K562 (cell line): ENCODE measurements around the gene TTC39C.

ENCODE experiments used
- CBX8 ChIP-seq: fragments of 200-600 bp; sonication (generic); IDR thresholded peaks from 2 replicates; pipeline ENCODE4 v1.6.1; 2012; ENCODE audit warnings: borderline replicate concordance, mixed run types, low read depth, mild to moderate bottlenecking, moderate library complexity, mixed read lengths, low read length, control low read depth, inconsistent platforms; ENCODE audit not compliant: poor library complexity, severe bottlenecking; ENCODE audit errors: extremely low read depth
- CHD7 ChIP-seq: fragments of 200-600 bp; sonication (generic); IDR thresholded peaks from one replicate; pipeline ENCODE4 v1.6.1; 2012; ENCODE audit warnings: mild to moderate bottlenecking, low read depth, low read length, inconsistent platforms
- CTCF ChIP-seq, 3 experiments: IDR thresholded peaks in 2 of 3; conservative IDR thresholded peaks in 1 of 3; 2 replicates each; pipeline ENCODE4 v1.5.1; 2011 to 2012; ENCODE audit warnings: low read length in 3 of 3, mild to moderate bottlenecking in 3 of 3, control low read depth in 2 of 3, improper control_type of control experiment in 1 of 3, inconsistent platforms in 1 of 3, low read depth in 1 of 3, mixed read lengths in 1 of 3, moderate library complexity in 1 of 3; ENCODE audit not compliant: insufficient read depth in 2 of 3
- POLR2G ChIP-seq: fragments of 200-400 bp; formaldehyde crosslinking; IDR thresholded peaks from 2 replicates; pipeline ENCODE4 v1.6.1; 2017; ENCODE audit warnings: low read depth, mild to moderate bottlenecking, antibody characterized with exemption, low read length, moderate library complexity
- ZNF232 ChIP-seq: sonication (generic); formaldehyde crosslinking; IDR thresholded peaks from 2 replicates; pipeline ENCODE4 v1.8.0; 2022; ENCODE audit warnings: mild to moderate bottlenecking, missing genetic modification reagents

GRCh38 chr18:24120676-24121075, 106.1 kb downstream of the TTC39C start:
- TF ChIP-seq CHD7 (no peak), POLR2G (no peak), CTCF (IDR thresholded peaks at IDR 0.05 in 2 of 3, conservative IDR thresholded peaks at IDR 0.05 in 1 of 3; ENCODE audit: insufficient read depth in 2 of 3, low read depth in 1 of 3, low read length in 3 of 3) (no peak), ZNF232 (CRISPR knock-in tag) (no peak), CBX8 (no peak)
